ENCODE data around the gene CPNE6. TPM values are rescaled to one million over a fixed set of nuclear protein-coding genes. Genes with fewer than 3 reads are reported as not detected.
"Not testable (repeated sequence)": the region's sequence is repeated elsewhere in the genome, so short reads cannot be mapped to it uniquely, and the experiment has no call there.

CPNE6 gene
- total and polyA plus RNA-seq, 4 donors = 0.05 to 0.17 TPM; not detected in 2

DNA sequence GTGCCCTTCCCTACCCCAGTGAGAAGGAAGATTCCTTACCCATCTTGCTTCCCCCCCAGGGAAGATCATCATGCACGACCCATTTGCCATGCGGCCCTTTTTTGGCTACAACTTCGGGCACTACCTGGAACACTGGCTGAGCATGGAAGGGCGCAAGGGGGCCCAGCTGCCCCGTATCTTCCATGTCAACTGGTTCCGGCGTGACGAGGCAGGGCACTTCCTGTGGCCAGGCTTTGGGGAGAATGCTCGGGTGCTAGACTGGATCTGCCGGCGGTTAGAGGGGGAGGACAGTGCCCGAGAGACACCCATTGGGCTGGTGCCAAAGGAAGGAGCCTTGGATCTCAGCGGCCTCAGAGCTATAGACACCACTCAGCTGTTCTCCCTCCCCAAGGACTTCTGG, 32.1 kb downstream of the CPNE6 start:
- 83% methylated on average over 13 of the region's 13 CpGs for WGBS
- H3K27ac ChIP-seq (ENCODE audit: low read depth in 1 of 2, low read length in 2 of 2) = no peak overlapping the region
- no peak overlapping the region for H3K4me3 ChIP-seq (ENCODE audit: low read depth in 1 of 3, low read length in 3 of 3)
- no peaks in the 10 kb centered on the region for H3K9me3 ChIP-seq (ENCODE audit: control insufficient read depth in 4 of 4, low read length in 3 of 4)
- DNase-seq (ENCODE audit: low spot score) = no peak
- H3K27me3 ChIP-seq (ENCODE audit: control insufficient read depth in 4 of 4, insufficient read depth in 4 of 4, low read length in 3 of 4) = no peaks in the 10 kb centered on the region
- peaks cover 2 to 84% (median 57%) of the 10 kb centered on the region in 4 donors for H3K4me1 ChIP-seq (ENCODE audit: control insufficient read depth in 4 of 4, insufficient read depth in 4 of 4, low read length in 3 of 4)
- TF ChIP-seq RXRA (IDR thresholded peaks at IDR 0.05) = no peak
- TF ChIP-seq HNF4A (conservative IDR thresholded peaks at IDR 0.05) = no peak
- no peak for TF ChIP-seq JUND (IDR thresholded peaks at IDR 0.05)
- no peak for TF ChIP-seq ZBTB33 (IDR thresholded peaks at IDR 0.05)
- no peak for TF ChIP-seq MAX (IDR thresholded peaks at IDR 0.05)
- no peak for TF ChIP-seq REST (IDR thresholded peaks at IDR 0.05)
- TF ChIP-seq FOXA1 (IDR thresholded peaks at IDR 0.05) = no peak
- TF ChIP-seq TAF1 (conservative IDR thresholded peaks at IDR 0.05) = no peak
- no peak for TF ChIP-seq YY1 (IDR thresholded peaks at IDR 0.05)
- no peak overlapping the region for H3K9ac ChIP-seq (ENCODE audit: low read depth in 1 of 2, low read length in 2 of 2)
- peaks cover 6 to 38% (median 19%) of the 10 kb centered on the region in 4 donors for H3K36me3 ChIP-seq (ENCODE audit: control insufficient read depth in 4 of 4, insufficient read depth in 3 of 4, low read depth in 1 of 4, low read length in 3 of 4)

DNA sequence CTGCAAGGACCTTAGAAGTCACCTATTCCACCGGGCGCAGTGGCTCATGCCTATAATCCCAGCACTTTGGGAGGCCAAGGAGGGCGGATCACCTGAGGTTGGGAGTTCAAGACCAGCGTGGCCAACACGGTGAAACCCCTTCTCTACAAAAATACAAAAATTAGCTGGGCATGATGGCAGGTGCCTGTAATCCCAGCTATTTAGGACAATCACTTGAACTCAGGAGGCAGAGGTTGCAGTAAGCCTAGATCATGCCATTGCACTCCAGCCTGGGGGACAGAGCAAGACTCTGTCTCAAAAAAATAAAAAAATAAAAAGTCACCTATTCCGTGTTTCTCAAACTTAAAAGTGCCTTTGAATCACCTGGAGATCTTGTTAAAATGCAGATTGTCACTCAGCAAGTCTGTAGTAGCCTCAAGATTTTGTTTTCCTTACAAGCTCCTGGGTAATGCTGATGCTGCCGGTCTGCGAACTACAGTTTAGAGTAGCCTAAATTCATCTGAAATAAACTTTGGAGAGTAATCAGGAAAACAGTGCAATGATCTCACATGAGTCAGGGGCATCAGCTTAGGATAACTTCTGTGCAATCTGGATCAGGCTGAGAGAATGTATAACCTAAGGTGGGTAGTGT, 34.4 kb downstream of the CPNE6 start:
- not testable (repeated sequence) for H3K27me3 ChIP-seq (ENCODE audit: control insufficient read depth in 4 of 4, insufficient read depth in 4 of 4, low read length in 3 of 4); DNase-seq (ENCODE audit: low spot score); H3K9ac ChIP-seq (ENCODE audit: low read depth in 1 of 2, low read length in 2 of 2); H3K9me3 ChIP-seq (ENCODE audit: control insufficient read depth in 4 of 4, low read length in 3 of 4); H3K4me3 ChIP-seq (ENCODE audit: low read depth in 1 of 3, low read length in 3 of 3)
- peak overlapping the region; percentile 16 to 53 for H3K27ac ChIP-seq (ENCODE audit: low read depth in 1 of 2, low read length in 2 of 2)
- peaks cover 4 to 76% (median 51%) of the 10 kb centered on the region in 4 donors for H3K4me1 ChIP-seq (ENCODE audit: control insufficient read depth in 4 of 4, insufficient read depth in 4 of 4, low read length in 3 of 4)
- WGBS = 69% methylated on average over 8 of the region's 8 CpGs
- H3K36me3 ChIP-seq (ENCODE audit: control insufficient read depth in 4 of 4, insufficient read depth in 3 of 4, low read depth in 1 of 4, low read length in 3 of 4) = peaks cover under 1 to 25% (median 5%) of the 10 kb centered on the region in 4 donors

GRCh38 chr14:24106672-24107271, 35.4 kb downstream of the CPNE6 start:
- no peak overlapping the region for H3K9ac ChIP-seq (ENCODE audit: low read depth in 1 of 2, low read length in 2 of 2)
- no peak overlapping the region for H3K27ac ChIP-seq (ENCODE audit: low read depth in 1 of 2, low read length in 2 of 2)
- H3K4me1 ChIP-seq (ENCODE audit: control insufficient read depth in 4 of 4, insufficient read depth in 4 of 4, low read length in 3 of 4) = peaks cover 4 to 71% (median 52%) of the 10 kb centered on the region in 4 donors
- peaks cover 0 to 19% (median 5%) of the 10 kb centered on the region in 4 donors for H3K36me3 ChIP-seq (ENCODE audit: control insufficient read depth in 4 of 4, insufficient read depth in 3 of 4, low read depth in 1 of 4, low read length in 3 of 4)
- H3K4me3 ChIP-seq (ENCODE audit: low read depth in 1 of 3, low read length in 3 of 3) = no peak overlapping the region
- 60% methylated on average over 4 of the region's 4 CpGs for WGBS
- no peaks in the 10 kb centered on the region for H3K9me3 ChIP-seq (ENCODE audit: control insufficient read depth in 4 of 4, low read length in 3 of 4)
- H3K27me3 ChIP-seq (ENCODE audit: control insufficient read depth in 4 of 4, insufficient read depth in 4 of 4, low read length in 3 of 4) = no peaks in the 10 kb centered on the region
- DNase-seq (ENCODE audit: low spot score) = no peak
- TF ChIP-seq REST (IDR thresholded peaks at IDR 0.05) (no peak), MAX (IDR thresholded peaks at IDR 0.05) (no peak), FOXA1 (IDR thresholded peaks at IDR 0.05) (no peak), ZBTB33 (IDR thresholded peaks at IDR 0.05) (no peak), NR2F2 (IDR thresholded peaks at IDR 0.05) (no peak), CTCF (IDR thresholded peaks at IDR 0.05; ENCODE audit: low read depth, low read length, missing input control) (no peak)
